WTC11 (cell line): ENCODE results near the gene CXCL17. TPM values are rescaled to one million over a fixed set of nuclear protein-coding genes. Genes with fewer than 3 reads are reported as not detected.
A peak's percentile ranks its signal among the peaks of the same experiment; 100 is the strongest.

Experiments
- ATAC-seq: fragments of 200-7000 bp; cut with Tn5 transposase; 2 replicates; pipeline ENCODE4 v1.10.0; 2021; ENCODE audit warnings: mild to moderate bottlenecking, moderate library complexity
- CTCF ChIA-PET: fragments of 300-600 bp; sonication (Branson Sonifier 250); formaldehyde crosslinking; loops from one replicate; lab custom pipeline; 2021; ENCODE audit warnings: antibody characterized with exemption; lab: Charles Lee
- POLR2A ChIA-PET: fragments of 350-600 bp; sonication (Branson Sonifier 250); formaldehyde crosslinking; loops from one replicate; lab custom pipeline; 2021; ENCODE audit warnings: antibody characterized with exemption; lab: Charles Lee
- DNase-seq: peaks from one replicate; pipeline ENCODE4 v3.0.0; 2021; ENCODE audit warnings: low spot score
- H3K27ac Mint-ChIP-seq: 2 replicates; pipeline ENCODE4 v1.8.0; 2021; ENCODE audit warnings: mixed read lengths
- H3K27me3 Mint-ChIP-seq: 2 replicates; pipeline ENCODE4 v1.8.0; 2021; ENCODE audit warnings: low read depth, mild to moderate bottlenecking, moderate library complexity, mixed read lengths
- H3K36me3 Mint-ChIP-seq: 2 replicates; pipeline ENCODE4 v1.8.0; 2021; ENCODE audit warnings: mixed read lengths
- H3K4me1 Mint-ChIP-seq: 2 replicates; pipeline ENCODE4 v1.8.0; 2022; ENCODE audit warnings: mixed read lengths
- H3K4me3 Mint-ChIP-seq: 2 replicates; pipeline ENCODE4 v1.8.0; 2021; ENCODE audit warnings: mild to moderate bottlenecking, moderate library complexity, mixed read lengths
- H3K9me3 Mint-ChIP-seq: 2 replicates; pipeline ENCODE4 v1.8.0; 2021; ENCODE audit warnings: mixed read lengths
- CBFB ChIP-seq: sonication (generic); formaldehyde crosslinking; IDR thresholded peaks from 2 replicates; pipeline ENCODE4 v1.8.1; 2022; ENCODE audit warnings: mild to moderate bottlenecking, low read depth, missing genetic modification reagents
- ELF4 ChIP-seq: sonication (generic); formaldehyde crosslinking; IDR thresholded peaks from 2 replicates; pipeline ENCODE4 v1.8.1; 2022; ENCODE audit warnings: low read depth, mild to moderate bottlenecking, moderate library complexity, missing genetic modification reagents
- FOXP1 ChIP-seq: sonication (generic); formaldehyde crosslinking; IDR thresholded peaks from 2 replicates; pipeline ENCODE4 v1.8.0; 2022; ENCODE audit warnings: missing genetic modification reagents, mild to moderate bottlenecking, moderate library complexity, borderline replicate concordance
- NFATC4 ChIP-seq: fragments of 250-450 bp; sonication (Bioruptor Pico); IDR thresholded peaks from 2 replicates; pipeline ENCODE4 v1.9.0; 2021; ENCODE audit warnings: mild to moderate bottlenecking
- NFYB ChIP-seq: sonication (generic); formaldehyde crosslinking; conservative IDR thresholded peaks from 2 replicates; pipeline ENCODE4 v1.8.0; 2022; ENCODE audit warnings: low read depth, missing genetic modification reagents
- NR1H2 ChIP-seq: sonication (generic); formaldehyde crosslinking; IDR thresholded peaks from 2 replicates; pipeline ENCODE4 v1.9.0; 2021; ENCODE audit warnings: mild to moderate bottlenecking, moderate library complexity, missing genetic modification reagents
- NR2C2 ChIP-seq: sonication (generic); formaldehyde crosslinking; IDR thresholded peaks from 2 replicates; pipeline ENCODE4 v1.8.0; 2022; ENCODE audit warnings: mild to moderate bottlenecking, missing genetic modification reagents
- RELA ChIP-seq: sonication (generic); formaldehyde crosslinking; IDR thresholded peaks from 2 replicates; pipeline ENCODE4 v1.8.1; 2022; ENCODE audit warnings: missing genetic modification reagents, mild to moderate bottlenecking, borderline replicate concordance
- RORB ChIP-seq: fragments of 250-450 bp; sonication (Bioruptor Pico); IDR thresholded peaks from 2 replicates; pipeline ENCODE4 v1.9.0; 2021; ENCODE audit warnings: mild to moderate bottlenecking
- SMAD3 ChIP-seq: sonication (generic); formaldehyde crosslinking; IDR thresholded peaks from 2 replicates; pipeline ENCODE4 v1.8.0; 2022; ENCODE audit warnings: missing genetic modification reagents, mild to moderate bottlenecking, borderline replicate concordance
- SOX15 ChIP-seq: fragments of 250-450 bp; sonication (Bioruptor Pico); IDR thresholded peaks from 2 replicates; pipeline ENCODE4 v1.9.0; 2021; ENCODE audit warnings: mild to moderate bottlenecking
- TCF7 ChIP-seq: sonication (generic); formaldehyde crosslinking; IDR thresholded peaks from 2 replicates; pipeline ENCODE4 v1.8.0; 2022; ENCODE audit warnings: mild to moderate bottlenecking, low read depth, missing genetic modification reagents, moderate library complexity
- TEAD1 ChIP-seq: sonication (generic); formaldehyde crosslinking; IDR thresholded peaks from 2 replicates; pipeline ENCODE4 v1.8.0; 2022; ENCODE audit warnings: mild to moderate bottlenecking, missing genetic modification reagents
- TEAD4 ChIP-seq: sonication (generic); formaldehyde crosslinking; IDR thresholded peaks from 2 replicates; pipeline ENCODE4 v1.8.0; 2022; ENCODE audit warnings: mild to moderate bottlenecking, missing genetic modification reagents
- TP53 ChIP-seq: sonication (generic); formaldehyde crosslinking; IDR thresholded peaks from 2 replicates; pipeline ENCODE4 v1.8.1; 2023; ENCODE audit warnings: mild to moderate bottlenecking, missing genetic modification reagents
- ZNF121 ChIP-seq: sonication (generic); formaldehyde crosslinking; IDR thresholded peaks from 2 replicates; pipeline ENCODE4 v1.8.0; 2023; ENCODE audit warnings: missing genetic modification reagents
- ZNF219 ChIP-seq: sonication (generic); formaldehyde crosslinking; IDR thresholded peaks from 2 replicates; pipeline ENCODE4 v1.8.0; 2023; ENCODE audit warnings: missing genetic modification reagents, mild to moderate bottlenecking, borderline replicate concordance
- ZNF232 ChIP-seq: sonication (generic); formaldehyde crosslinking; IDR thresholded peaks from 2 replicates; pipeline ENCODE4 v1.8.0; 2022; ENCODE audit warnings: mild to moderate bottlenecking, missing genetic modification reagents
- ZNF317 ChIP-seq: sonication (generic); formaldehyde crosslinking; IDR thresholded peaks from 2 replicates; pipeline ENCODE4 v1.8.1; 2023; ENCODE audit warnings: low read depth, mild to moderate bottlenecking, moderate library complexity, missing genetic modification reagents, borderline replicate concordance
- total RNA-seq: library from RNA; stranded (reverse); gene quantifications from 3 replicates; pipeline ENCODE4 v1.2.3, GENCODE V29; 2021
- TF ChIP-seq, protein P1 (sequence below): sonication (generic); formaldehyde crosslinking; IDR thresholded peaks from 2 replicates; pipeline ENCODE4 v1.8.1; 2023; ENCODE audit warnings: mild to moderate bottlenecking, missing genetic modification reagents
- TF ChIP-seq, protein P2 (sequence below): sonication (generic); formaldehyde crosslinking; IDR thresholded peaks from 2 replicates; pipeline ENCODE4 v1.8.1; 2022; ENCODE audit warnings: mild to moderate bottlenecking, missing genetic modification reagents, moderate library complexity, borderline replicate concordance
- TF ChIP-seq, protein P3 (sequence below): sonication (generic); formaldehyde crosslinking; IDR thresholded peaks from 2 replicates; pipeline ENCODE4 v1.8.0; 2023; ENCODE audit warnings: missing genetic modification reagents, mild to moderate bottlenecking, borderline replicate concordance
- TF ChIP-seq, protein P4 (sequence below): sonication (generic); formaldehyde crosslinking; IDR thresholded peaks from 2 replicates; pipeline ENCODE4 v1.8.1; 2022; ENCODE audit warnings: mild to moderate bottlenecking, moderate library complexity, missing genetic modification reagents
- TF ChIP-seq, protein P5 (sequence below): sonication (generic); formaldehyde crosslinking; IDR thresholded peaks from 2 replicates; pipeline ENCODE4 v1.8.0; 2022; ENCODE audit warnings: mild to moderate bottlenecking, missing genetic modification reagents

The CXCL17 gene
- total RNA-seq, 1 experiment from 2014 or later, result not detected

DNA sequence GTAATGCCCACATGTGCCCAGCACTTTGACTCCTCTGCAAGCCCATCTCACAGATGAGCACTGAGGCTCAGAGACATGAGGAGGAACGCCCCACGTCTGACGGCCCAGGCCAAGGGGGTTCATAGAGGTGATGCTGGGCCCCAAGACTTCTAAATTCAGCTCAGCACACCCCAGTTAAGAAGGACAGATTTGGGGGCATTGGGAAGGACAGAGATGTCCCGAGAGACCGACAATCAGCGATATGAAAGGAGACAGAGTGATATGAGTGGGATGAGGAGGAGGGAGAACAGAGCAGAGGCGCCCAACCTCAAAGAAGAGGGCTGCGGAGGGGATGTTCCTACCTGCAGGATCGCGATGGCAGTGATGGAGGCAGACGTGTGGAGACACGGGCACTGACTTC lies 52.8 kb downstream of the CXCL17 start, which contains the start of gene CNFN (continued):
- no peak for TF ChIP-seq NR2C2 (CRISPR knock-in tag)

DNA sequence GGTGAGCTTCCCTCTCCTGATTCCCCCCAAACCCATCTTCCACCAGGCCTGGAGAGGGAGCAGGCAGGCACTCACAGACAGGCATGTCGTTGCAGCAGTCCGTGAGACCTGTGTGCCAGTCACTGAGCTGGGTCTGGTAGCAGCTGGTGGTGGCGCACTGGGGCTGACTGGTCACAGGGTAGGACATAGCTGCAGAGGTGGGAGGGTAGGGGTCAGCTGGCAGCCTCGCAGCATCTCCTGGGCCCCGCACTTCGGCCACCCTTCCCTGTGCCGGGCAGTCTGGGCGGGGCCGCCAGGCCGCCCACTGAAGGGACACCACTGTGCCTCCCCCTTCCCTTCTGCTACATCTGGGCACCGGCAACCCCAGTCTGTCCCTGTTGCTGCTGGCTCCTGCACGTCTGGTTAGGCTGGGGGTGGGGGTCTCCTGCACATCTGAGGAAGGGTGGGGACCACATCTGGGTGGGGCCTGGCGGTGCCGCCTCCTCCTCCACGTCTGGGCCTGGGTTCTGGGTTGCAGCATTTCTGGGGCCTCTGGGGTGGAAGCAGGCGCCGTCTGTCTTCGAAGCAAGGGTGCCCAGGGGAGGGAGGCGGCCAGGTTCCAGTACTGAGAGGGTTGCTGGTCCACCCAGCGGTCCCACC lies 53.8 kb downstream of the CXCL17 start:
- no peak for DNase-seq
- TF ChIP-seq, protein P1, sequence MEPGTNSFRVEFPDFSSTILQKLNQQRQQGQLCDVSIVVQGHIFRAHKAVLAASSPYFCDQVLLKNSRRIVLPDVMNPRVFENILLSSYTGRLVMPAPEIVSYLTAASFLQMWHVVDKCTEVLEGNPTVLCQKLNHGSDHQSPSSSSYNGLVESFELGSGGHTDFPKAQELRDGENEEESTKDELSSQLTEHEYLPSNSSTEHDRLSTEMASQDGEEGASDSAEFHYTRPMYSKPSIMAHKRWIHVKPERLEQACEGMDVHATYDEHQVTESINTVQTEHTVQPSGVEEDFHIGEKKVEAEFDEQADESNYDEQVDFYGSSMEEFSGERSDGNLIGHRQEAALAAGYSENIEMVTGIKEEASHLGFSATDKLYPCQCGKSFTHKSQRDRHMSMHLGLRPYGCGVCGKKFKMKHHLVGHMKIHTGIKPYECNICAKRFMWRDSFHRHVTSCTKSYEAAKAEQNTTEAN, result no peak
- TF ChIP-seq TEAD4 (CRISPR knock-in tag) (no peak), ZNF219 (no peak), ZNF317 (CRISPR knock-in tag) (no peak), RORB (no peak)
- TF ChIP-seq, protein P2, sequence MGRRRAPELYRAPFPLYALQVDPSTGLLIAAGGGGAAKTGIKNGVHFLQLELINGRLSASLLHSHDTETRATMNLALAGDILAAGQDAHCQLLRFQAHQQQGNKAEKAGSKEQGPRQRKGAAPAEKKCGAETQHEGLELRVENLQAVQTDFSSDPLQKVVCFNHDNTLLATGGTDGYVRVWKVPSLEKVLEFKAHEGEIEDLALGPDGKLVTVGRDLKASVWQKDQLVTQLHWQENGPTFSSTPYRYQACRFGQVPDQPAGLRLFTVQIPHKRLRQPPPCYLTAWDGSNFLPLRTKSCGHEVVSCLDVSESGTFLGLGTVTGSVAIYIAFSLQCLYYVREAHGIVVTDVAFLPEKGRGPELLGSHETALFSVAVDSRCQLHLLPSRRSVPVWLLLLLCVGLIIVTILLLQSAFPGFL (CRISPR knock-in tag), result no peak
- Mint-ChIP-seq H3K9me3 (no peaks in the 10 kb centered on the region), H3K27me3 (peaks cover 52% of the 10 kb centered on the region), H3K4me3 (no peak overlapping the region), H3K4me1 (peaks cover 17% of the 10 kb centered on the region), H3K36me3 (no peaks in the 10 kb centered on the region), H3K27ac (no peak overlapping the region)
- CTCF ChIA-PET, result interaction anchor here (1.0 to 2.1 kb wide), 5 partner anchors 19 to 110 kb away, joined by 3 to 6 read pairs (median 3); no protein-coding TSS in a partner anchor
- POLR2A ChIA-PET, result interaction anchor here (1.3 kb wide), 1 partner anchor 30 kb away, joined by 3 read pairs; no protein-coding TSS in a partner anchor
- ATAC-seq, result no peak

DNA sequence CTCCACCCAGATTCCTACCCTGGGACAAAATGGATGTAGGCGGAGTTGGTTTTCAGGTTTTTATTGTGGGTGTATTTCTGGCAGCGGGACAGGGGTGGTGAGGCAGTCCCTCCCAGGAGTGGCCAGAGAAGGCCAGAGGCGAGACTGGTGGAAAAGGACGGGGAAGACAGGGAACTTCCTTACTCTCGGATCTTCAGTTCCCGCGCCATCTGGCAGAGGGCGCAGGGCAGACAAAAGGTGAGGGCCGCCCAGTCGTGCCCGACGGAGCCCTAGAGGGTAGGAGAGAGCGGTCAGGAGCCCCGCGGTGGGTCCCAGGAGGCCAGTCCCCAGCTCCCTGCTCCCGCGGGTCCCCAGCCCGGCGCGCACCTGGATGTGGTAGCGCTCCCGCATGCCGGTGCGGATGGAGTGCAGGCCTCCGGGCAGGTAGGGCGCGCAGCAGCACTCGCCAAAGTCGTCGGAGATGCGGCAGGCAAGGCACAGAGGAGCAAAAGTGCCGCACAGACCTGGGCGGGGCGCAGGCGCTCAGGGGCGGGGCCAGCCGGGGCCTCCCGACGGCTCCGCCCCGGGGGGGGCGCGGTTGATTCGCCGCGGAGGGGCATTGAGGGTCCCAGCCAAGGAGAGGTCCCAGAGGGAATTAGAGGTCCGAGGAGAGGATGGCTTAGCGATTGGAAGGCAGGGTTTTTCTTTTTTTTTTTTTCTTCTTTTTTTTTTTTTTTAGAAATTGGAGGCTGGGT lies 55.6 kb downstream of the CXCL17 start:
- Mint-ChIP-seq H3K36me3 (no peaks in the 10 kb centered on the region), H3K9me3 (no peaks in the 10 kb centered on the region), H3K27ac (peak overlapping the region; percentile 83), H3K4me1 (peaks cover 18% of the 10 kb centered on the region), H3K27me3 (peaks cover 50% of the 10 kb centered on the region), H3K4me3 (peak overlapping the region; percentile 75)
- ChIA-PET POLR2A (interaction anchor here (0.6 to 0.7 kb wide), 2 partner anchors 34 to 1017 kb away, joined by 3 read pairs; no protein-coding TSS in a partner anchor), CTCF (interaction anchor here (0.7 to 2.8 kb wide), 7 partner anchors 9 to 108 kb away, joined by 3 to 20 read pairs (median 6); no protein-coding TSS in a partner anchor)
- DNase-seq (peak; percentile 89), ATAC-seq (peak; percentile 93)
- TF ChIP-seq TP53 (peak; percentile 76; the same call in 1 of the 2 replicates), ELF4 (no peak), TEAD1 (CRISPR knock-in tag) (peak; percentile 83), CBFB (CRISPR knock-in tag) (0 out of 2 replicates have a peak, but pooled peaks have one; percentile 59), RELA (no peak), SOX15 (no peak), SMAD3 (CRISPR knock-in tag) (0 out of 2 replicates have a peak, but pooled peaks have one; percentile 28), NR1H2 (CRISPR knock-in tag) (no peak), NFATC4 (CRISPR knock-in tag) (no peak), ZNF121 (no peak), TCF7 (CRISPR knock-in tag) (no peak), FOXP1 (CRISPR knock-in tag) (peak; percentile 61; the same call in 1 of the 2 replicates), NFYB (CRISPR knock-in tag) (no peak), ZNF232 (CRISPR knock-in tag) (peak; percentile 84; the same call in 1 of the 2 replicates)
- TF ChIP-seq, protein P3, sequence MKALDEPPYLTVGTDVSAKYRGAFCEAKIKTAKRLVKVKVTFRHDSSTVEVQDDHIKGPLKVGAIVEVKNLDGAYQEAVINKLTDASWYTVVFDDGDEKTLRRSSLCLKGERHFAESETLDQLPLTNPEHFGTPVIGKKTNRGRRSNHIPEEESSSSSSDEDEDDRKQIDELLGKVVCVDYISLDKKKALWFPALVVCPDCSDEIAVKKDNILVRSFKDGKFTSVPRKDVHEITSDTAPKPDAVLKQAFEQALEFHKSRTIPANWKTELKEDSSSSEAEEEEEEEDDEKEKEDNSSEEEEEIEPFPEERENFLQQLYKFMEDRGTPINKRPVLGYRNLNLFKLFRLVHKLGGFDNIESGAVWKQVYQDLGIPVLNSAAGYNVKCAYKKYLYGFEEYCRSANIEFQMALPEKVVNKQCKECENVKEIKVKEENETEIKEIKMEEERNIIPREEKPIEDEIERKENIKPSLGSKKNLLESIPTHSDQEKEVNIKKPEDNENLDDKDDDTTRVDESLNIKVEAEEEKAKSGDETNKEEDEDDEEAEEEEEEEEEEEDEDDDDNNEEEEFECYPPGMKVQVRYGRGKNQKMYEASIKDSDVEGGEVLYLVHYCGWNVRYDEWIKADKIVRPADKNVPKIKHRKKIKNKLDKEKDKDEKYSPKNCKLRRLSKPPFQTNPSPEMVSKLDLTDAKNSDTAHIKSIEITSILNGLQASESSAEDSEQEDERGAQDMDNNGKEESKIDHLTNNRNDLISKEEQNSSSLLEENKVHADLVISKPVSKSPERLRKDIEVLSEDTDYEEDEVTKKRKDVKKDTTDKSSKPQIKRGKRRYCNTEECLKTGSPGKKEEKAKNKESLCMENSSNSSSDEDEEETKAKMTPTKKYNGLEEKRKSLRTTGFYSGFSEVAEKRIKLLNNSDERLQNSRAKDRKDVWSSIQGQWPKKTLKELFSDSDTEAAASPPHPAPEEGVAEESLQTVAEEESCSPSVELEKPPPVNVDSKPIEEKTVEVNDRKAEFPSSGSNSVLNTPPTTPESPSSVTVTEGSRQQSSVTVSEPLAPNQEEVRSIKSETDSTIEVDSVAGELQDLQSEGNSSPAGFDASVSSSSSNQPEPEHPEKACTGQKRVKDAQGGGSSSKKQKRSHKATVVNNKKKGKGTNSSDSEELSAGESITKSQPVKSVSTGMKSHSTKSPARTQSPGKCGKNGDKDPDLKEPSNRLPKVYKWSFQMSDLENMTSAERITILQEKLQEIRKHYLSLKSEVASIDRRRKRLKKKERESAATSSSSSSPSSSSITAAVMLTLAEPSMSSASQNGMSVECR, result peak; percentile 70; the same call in 1 of the 2 replicates
- TF ChIP-seq, protein P4, sequence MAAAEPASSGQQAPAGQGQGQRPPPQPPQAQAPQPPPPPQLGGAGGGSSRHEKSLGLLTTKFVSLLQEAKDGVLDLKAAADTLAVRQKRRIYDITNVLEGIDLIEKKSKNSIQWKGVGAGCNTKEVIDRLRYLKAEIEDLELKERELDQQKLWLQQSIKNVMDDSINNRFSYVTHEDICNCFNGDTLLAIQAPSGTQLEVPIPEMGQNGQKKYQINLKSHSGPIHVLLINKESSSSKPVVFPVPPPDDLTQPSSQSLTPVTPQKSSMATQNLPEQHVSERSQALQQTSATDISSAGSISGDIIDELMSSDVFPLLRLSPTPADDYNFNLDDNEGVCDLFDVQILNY (CRISPR knock-in tag), result peak; percentile 66
- TF ChIP-seq, protein P5, sequence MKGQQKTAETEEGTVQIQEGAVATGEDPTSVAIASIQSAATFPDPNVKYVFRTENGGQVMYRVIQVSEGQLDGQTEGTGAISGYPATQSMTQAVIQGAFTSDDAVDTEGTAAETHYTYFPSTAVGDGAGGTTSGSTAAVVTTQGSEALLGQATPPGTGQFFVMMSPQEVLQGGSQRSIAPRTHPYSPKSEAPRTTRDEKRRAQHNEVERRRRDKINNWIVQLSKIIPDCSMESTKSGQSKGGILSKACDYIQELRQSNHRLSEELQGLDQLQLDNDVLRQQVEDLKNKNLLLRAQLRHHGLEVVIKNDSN, result no peak
